GM23248 (cell line): ENCODE data around the gene ENTR1. TPM values are rescaled to one million over a fixed set of nuclear protein-coding genes. Genes with fewer than 3 reads are reported as not detected.

Source experiments
- DNase-seq: peaks from one replicate; pipeline ENCODE4 v3.0.0-alpha.2; 2015
- H2AFZ ChIP-seq: fragments of 200-600 bp; sonication (generic); 2 replicates; pipeline ENCODE4 v1.6.1; 2016; ENCODE audit warnings: antibody characterized with exemption
- H3F3A ChIP-seq: fragments of 200-600 bp; sonication (generic); 2 replicates; pipeline ENCODE4 v1.6.1; 2016; ENCODE audit warnings: mild to moderate bottlenecking, antibody characterized with exemption, mixed run types; ENCODE audit not compliant: insufficient read depth
- H3K27ac ChIP-seq: fragments of 200-600 bp; sonication (generic); 2 replicates; pipeline ENCODE4 v1.5.1; 2016; ENCODE audit warnings: mild to moderate bottlenecking
- H3K27me3 ChIP-seq: fragments of 200-600 bp; sonication (generic); replicated peaks from 2 replicates; pipeline ENCODE4 v1.6.1; 2016; ENCODE audit warnings: mild to moderate bottlenecking; ENCODE audit not compliant: insufficient read depth
- H3K36me3 ChIP-seq: fragments of 200-600 bp; sonication (generic); 2 replicates; pipeline ENCODE4 v1.6.1; 2016; ENCODE audit warnings: low read depth, mild to moderate bottlenecking
- H3K4me1 ChIP-seq: fragments of 200-600 bp; sonication (generic); 2 replicates; pipeline ENCODE4 v1.6.1; 2016; ENCODE audit warnings: mild to moderate bottlenecking; ENCODE audit not compliant: insufficient read depth
- H3K4me2 ChIP-seq: fragments of 200-600 bp; sonication (generic); one replicate; pipeline ENCODE4 v1.6.1; 2016; ENCODE audit warnings: mild to moderate bottlenecking; ENCODE audit not compliant: unreplicated experiment
- H3K4me3 ChIP-seq: fragments of 200-600 bp; sonication (generic); 2 replicates; pipeline ENCODE4 v1.5.1; 2016; ENCODE audit warnings: mild to moderate bottlenecking
- H3K79me2 ChIP-seq: fragments of 200-600 bp; sonication (generic); 2 replicates; pipeline ENCODE4 v1.6.1; 2016; ENCODE audit warnings: mild to moderate bottlenecking; ENCODE audit not compliant: insufficient read depth
- H3K9ac ChIP-seq: fragments of 200-600 bp; sonication (generic); 2 replicates; pipeline ENCODE4 v1.6.1; 2016; ENCODE audit warnings: mild to moderate bottlenecking
- H3K9me2 ChIP-seq: fragments of 200-600 bp; sonication (generic); 2 replicates; pipeline ENCODE4 v1.6.1; 2016; ENCODE audit warnings: mixed run types, mild to moderate bottlenecking, moderate library complexity; ENCODE audit not compliant: insufficient read depth
- H3K9me3 ChIP-seq: fragments of 200-600 bp; sonication (generic); one replicate; pipeline ENCODE4 v1.6.1; 2017; ENCODE audit warnings: low read depth
- H4K20me1 ChIP-seq: fragments of 200-600 bp; sonication (generic); 2 replicates; pipeline ENCODE4 v1.6.0; 2016; ENCODE audit not compliant: insufficient read depth
- EZH2 ChIP-seq: fragments of 200-600 bp; sonication (generic); IDR thresholded peaks from 2 replicates; pipeline ENCODE4 v1.6.1; 2018; ENCODE audit warnings: antibody characterized with exemption, mild to moderate bottlenecking; ENCODE audit not compliant: insufficient read depth, poor library complexity, severe bottlenecking
- EZH2phosphoT487 ChIP-seq: fragments of 200-600 bp; sonication (generic); IDR thresholded peaks from 2 replicates; pipeline ENCODE4 v1.6.1; 2018; ENCODE audit warnings: antibody characterized with exemption, moderate library complexity, mild to moderate bottlenecking, low read depth; ENCODE audit not compliant: insufficient read depth
- WGBS, 2 experiments: methylation state at CpG; one replicate each; pipeline ENCODE4 v1.1.6; 2015 to 2017; ENCODE audit warnings: low lambda C conversion rate in 2 of 2, low coverage in 1 of 2; ENCODE audit errors: missing lambda C conversion rate in 2 of 2; 5-methylcytosine and 5-hydroxymethylcytosine counted together
- in situ Hi-C: fragments of 300-500 bp; cut with MboI; formaldehyde crosslinking; loops from 2 replicates; pipeline ENCODE4 v1.15.0; 2020
- polyA plus RNA-seq: library from polyadenylated mRNA; unstranded; fragments of >200 nt; fragmentation: Nextera tagmentation; extraction: Ambion mirVana; gene quantifications from 2 replicates; pipeline ENCODE4 v1.2.1, GENCODE V29; 2016
- total RNA-seq: library from RNA; depleted of rRNA; stranded (reverse); fragments of >200 nt; shearing (Covaris generic); gene quantifications from 2 replicates; pipeline ENCODE4 v1.2.3, GENCODE V29; 2014

ENTR1 gene
- total and polyA plus RNA-seq, 2 experiments from 2014 or later, result 11.2 to 36.4 TPM

- Histone ChIP-seq H3K4me2 (no peak overlapping the region), H3K9ac (no peak overlapping the region), H3K27ac (no peak overlapping the region), H4K20me1 (no peaks in the 10 kb centered on the region), H3K36me3 (no peaks in the 10 kb centered on the region; the same call in 1 of the 2 replicates), H3K4me1 (no peaks in the 10 kb centered on the region), H3K9me2 (no peaks in the 10 kb centered on the region), H3K79me2 (no peaks in the 10 kb centered on the region), H3K4me3 (no peak overlapping the region), H3K27me3 (no peaks in the 10 kb centered on the region), H3F3A (no peaks in the 10 kb centered on the region), H3K9me3 (no peaks in the 10 kb centered on the region), H2AFZ (no peak overlapping the region)
- WGBS, 2 experiments, result 96 to 97% methylated on average over 11 of the region's 11 CpGs
- no peak for DNase-seq
- in situ Hi-C loops, result no loop called here
- TF ChIP-seq EZH2 (no peak), EZH2phosphoT487 (no peak)
Measured at GRCh38 chr9:136379401-136379800, 31.0 kb downstream of the ENTR1 start.

DNA sequence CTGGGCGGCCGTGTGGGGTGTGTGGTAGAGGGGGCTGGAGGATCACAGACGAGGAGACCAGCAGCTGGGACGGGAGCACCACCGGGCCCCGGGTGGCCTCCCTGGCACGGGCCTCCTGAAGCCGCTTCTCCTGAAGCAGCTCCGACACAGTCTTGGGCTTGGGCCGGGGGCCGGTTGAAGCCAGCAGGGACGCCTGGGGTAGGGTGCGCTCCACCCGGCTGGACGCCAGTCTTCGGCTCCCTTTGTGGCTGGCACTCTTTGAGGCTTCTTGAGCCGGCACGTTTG is 31.5 kb downstream of the ENTR1 start:
- Histone ChIP-seq H3F3A (no peaks in the 10 kb centered on the region), H3K4me3 (no peak overlapping the region), H3K4me2 (no peak overlapping the region), H3K9me3 (no peaks in the 10 kb centered on the region), H3K9ac (no peak overlapping the region), H3K27me3 (no peaks in the 10 kb centered on the region), H3K9me2 (no peaks in the 10 kb centered on the region), H3K79me2 (no peaks in the 10 kb centered on the region), H3K27ac (no peak overlapping the region), H3K4me1 (no peaks in the 10 kb centered on the region), H3K36me3 (no peaks in the 10 kb centered on the region; the same call in 1 of the 2 replicates), H2AFZ (no peak overlapping the region), H4K20me1 (no peaks in the 10 kb centered on the region)
- TF ChIP-seq EZH2phosphoT487, result no peak
- no peak for TF ChIP-seq EZH2
- in situ Hi-C loops, result no loop called here
- DNase-seq, result no peak
- 78 to 86% methylated on average over 11 to 12 of the region's 18 CpGs for WGBS, 2 experiments

GRCh38 chr9:136378170-136379002 is 32.0 kb downstream of the ENTR1 start:
- DNase-seq, result no peak
- no peaks in the 10 kb centered on the region for H3K79me2 ChIP-seq
- H3K9me3 ChIP-seq, result no peaks in the 10 kb centered on the region
- H3K4me2 ChIP-seq, result no peak overlapping the region
- no peaks in the 10 kb centered on the region; the same call in 1 of the 2 replicates for H3K36me3 ChIP-seq
- H3K27me3 ChIP-seq, result no peaks in the 10 kb centered on the region
- H3K4me3 ChIP-seq, result no peak overlapping the region
- no peaks in the 10 kb centered on the region for H3K9me2 ChIP-seq
- in situ Hi-C loops, result no loop called here
- H2AFZ ChIP-seq, result no peak overlapping the region
- H3K4me1 ChIP-seq, result no peaks in the 10 kb centered on the region
- no peak overlapping the region for H3K9ac ChIP-seq
- H4K20me1 ChIP-seq, result no peaks in the 10 kb centered on the region
- no peaks in the 10 kb centered on the region for H3F3A ChIP-seq
- 84 to 87% methylated on average over 18 to 27 of the region's 28 CpGs for WGBS, 2 experiments
- TF ChIP-seq EZH2, result no peak
- TF ChIP-seq EZH2phosphoT487, result no peak
- no peak overlapping the region for H3K27ac ChIP-seq

DNA sequence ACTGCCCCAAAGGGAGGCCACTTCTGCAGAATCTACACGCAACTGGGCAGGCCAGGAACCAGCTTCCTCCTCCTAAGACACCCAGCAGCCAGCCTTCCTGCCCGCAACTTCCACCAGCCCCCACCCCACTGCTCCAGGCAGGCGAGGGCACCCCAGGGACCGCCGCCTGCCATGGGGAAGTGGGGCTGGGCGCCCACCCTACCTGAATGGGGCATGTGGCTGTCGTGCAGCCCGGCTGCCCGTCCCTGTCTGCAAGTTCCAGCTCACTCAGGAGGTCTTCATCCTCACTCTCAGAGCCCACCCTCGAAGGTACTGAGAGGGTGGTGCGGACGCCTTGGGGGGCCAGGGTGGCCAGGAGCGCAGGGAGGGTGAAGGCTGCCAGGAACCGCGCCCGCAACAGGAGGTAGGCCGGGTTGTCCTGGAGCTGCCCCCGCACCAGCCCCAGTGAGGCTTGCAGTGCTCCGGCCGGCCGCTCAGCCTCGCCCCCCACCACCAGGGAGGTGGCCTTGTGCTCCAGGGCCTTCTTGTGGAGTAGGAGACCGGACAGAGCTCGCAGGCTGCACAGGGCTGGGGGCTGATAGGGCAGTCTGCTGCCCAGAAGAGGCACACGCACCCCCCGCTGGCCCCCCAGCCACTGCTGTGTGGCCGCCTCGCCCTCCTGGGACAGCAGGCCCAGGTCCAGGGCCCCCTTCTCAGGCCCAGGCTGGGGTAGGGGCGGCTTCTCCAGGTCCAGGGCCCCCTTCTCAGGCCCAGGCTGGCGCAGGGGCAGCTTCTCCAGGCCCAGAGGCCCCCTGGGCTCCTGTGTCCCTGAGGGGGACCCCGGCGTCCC is 32.9 kb downstream of the ENTR1 start:
- Histone ChIP-seq H3K9me3 (no peaks in the 10 kb centered on the region), H3K27ac (no peak overlapping the region), H3F3A (no peaks in the 10 kb centered on the region), H3K4me3 (no peak overlapping the region), H3K9me2 (no peaks in the 10 kb centered on the region), H3K9ac (no peak overlapping the region), H4K20me1 (no peaks in the 10 kb centered on the region), H3K36me3 (no peaks in the 10 kb centered on the region), H3K27me3 (no peaks in the 10 kb centered on the region), H3K4me1 (peaks cover 6% of the 10 kb centered on the region; the same call in 1 of the 2 replicates), H3K4me2 (no peak overlapping the region), H2AFZ (no peak overlapping the region), H3K79me2 (no peaks in the 10 kb centered on the region)
- no peak for DNase-seq
- TF ChIP-seq EZH2phosphoT487 (no peak), EZH2 (no peak)
- 90 to 92% methylated on average over 31 to 32 of the region's 32 CpGs for WGBS, 2 experiments
- in situ Hi-C loops, result no loop called here
